Stimulated activated CD8-positive, alpha-beta memory T cell treated with anti-CD3 and anti-CD28 coated beads, Interleukin-7, amount 100 ng/mL, for 4 hours (primary cell): ENCODE results near the gene ZNF70.

Experiments
- DNase-seq, 2 donors: peaks; one replicate each; pipeline ENCODE4 v3.0.0-alpha.2; 2020; ENCODE audit warnings: low read depth in 2 of 2

Gene ZNF70

DNA sequence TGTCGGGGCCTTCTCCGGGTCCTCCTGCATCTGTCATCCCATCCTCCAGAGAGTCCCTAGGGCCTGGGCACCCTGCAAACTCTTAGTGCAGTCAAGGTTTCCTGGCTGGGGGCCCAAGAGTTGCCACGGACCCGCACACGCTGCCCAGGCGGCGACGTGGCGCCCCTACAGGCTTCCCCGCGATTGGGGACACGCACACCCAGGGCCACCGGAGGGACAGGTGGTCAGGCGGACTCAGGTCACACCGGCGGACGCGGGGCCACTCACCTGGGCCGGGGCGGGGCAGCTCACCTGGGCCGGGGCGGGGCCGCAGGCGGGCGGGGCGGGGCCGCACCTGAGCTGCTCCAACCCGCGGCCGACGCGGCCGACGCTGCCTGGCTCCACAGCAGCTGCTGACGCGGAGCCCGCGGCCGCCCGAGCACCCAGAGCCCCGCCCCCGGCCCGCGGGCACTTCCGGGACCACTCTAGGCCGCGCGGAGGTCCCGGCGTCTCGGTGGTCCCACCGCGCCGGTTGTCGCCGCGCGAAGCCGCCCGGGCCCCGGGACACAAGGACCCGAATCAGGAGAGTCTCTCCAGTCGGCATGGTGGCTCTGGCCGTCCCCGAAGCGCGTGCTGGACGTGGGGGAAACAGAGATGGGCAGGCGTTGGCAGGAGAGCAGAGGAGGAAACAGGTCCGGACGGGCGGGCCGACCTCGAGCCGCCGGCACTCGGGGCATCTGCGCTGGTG is at the start of gene ZNF70:
Gene ZNF70 (minus strand): TSS at position 399 of the 727 bp plus-strand sequence. CDS start 5,972 bp downstream, outside the sequence.
- peak; percentile 62 to 86 for DNase-seq

DNA sequence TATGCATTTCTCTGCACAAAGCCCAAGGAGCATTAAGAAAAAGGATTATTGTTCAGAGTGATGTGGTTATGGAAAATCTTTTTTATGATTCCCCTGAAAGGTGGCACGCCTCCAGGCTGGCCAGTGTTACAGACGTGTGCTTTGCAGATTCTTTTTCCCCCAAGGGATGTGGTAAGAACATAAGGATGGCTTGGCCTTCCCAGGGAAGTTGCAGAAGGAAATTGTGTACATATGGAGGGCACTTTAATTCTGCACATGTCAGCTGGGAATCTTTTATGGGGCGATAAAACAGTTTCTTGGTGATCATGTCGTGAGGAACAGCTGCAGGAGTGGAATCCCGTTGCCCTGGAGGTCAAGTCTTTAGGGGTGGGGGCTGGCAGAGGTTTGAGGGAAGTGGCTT is 45.5 kb upstream of the ZNF70 start:
- no peak for DNase-seq

DNA sequence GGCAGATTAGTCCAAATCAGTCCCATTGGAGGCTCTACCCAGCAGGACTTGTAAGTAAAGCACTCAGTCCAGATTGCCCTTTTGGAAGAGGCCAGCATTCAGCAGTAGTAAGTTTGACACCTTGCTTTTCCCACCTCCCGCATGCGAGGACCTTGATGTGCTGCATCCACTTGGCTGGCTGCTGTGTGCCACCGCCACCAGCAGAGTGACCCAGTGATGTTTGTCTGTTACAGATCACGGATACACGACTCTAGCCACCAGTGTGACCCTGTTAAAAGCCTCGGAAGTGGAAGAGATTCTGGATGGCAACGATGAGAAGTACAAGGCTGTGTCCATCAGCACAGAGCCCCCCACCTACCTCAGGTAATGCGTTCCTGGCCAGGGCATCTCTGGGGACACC is 42.4 kb upstream of the ZNF70 start:
- DNase-seq: no peak

DNA sequence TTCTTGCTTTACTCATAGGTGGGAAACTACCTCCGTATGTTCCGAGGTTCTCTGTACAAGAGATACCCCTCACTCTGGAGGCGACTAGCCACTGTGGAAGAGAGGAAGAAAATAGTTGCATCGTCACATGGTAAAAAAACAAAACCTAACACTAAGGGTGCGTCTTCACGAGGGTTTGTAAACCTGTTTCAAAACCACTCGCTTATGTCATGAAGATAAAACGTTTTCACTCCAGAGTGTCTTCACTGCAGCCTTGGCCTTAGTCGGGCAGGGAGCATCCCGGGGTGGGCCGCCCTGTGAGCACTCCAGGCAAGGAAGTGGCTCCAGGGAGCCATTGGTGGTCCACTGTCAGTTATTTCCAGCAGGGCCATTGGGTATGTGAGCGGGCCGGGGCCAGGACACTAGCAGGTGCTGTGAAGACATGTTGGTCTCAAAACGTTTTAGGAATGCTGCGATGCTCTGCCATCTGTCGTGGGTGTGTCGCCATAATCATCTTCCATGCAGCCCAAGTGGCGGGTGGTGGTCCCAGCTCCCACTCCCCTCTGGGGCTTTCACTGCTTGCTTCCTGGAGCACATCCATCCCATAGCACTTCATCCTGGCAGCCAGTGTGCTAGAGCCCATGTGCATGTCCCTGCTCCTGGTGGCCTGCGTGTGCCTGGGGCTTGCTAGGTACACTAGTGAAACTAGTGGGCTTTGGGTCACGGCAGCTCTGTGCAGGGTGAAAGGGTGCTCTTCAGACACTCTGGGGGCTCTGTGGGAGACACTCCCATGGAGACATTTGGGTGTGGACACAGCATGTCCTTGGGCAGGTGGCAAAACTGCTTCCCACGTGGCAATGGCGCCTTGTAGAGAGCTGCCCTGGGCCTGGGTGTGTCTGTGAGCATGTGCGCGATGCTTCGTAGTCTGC is 41.1 kb upstream of the ZNF70 start:
- no peak for DNase-seq

DNA sequence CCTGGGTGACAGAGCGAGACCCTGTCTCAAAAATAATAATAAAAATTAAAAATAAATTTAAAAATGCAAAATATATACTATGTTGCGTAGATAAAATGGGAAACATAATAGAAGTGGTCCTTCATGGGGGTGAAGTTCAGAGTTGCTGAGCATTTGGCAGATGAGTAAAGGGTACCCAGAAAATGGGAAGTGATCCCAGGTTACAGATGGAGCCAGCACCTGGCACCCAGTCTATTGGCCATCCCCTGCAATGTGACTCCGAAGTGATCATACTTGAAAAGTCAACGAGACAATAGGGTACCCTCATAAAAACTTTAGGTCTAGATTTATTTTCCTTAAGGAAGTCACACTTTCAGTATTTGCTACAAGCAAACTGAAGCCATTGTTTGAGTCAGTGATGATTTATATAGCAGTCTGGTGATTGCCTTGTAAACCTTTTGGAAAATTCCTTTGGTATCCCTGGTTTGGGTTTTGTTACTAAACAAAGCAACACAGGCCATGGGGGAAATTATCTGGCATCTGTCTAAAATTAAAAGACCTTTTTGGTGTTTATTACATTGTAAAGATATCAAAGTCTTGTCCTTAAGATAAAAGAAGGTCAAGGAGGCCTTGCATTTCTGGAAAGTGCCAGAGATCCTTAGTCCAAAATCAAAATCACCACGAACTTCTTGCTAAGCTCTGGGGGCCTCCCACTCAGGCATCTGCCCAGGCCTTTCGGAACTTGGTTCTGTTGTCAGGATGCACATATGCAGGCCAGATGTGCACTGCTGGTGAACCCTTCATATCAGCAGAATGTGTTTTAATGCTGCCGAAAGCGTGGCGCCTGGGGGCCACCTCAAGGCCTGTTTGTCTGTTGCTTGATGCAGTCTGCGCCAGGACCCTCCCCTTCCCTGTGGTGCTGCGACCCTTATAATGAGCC is 40.2 kb upstream of the ZNF70 start:
- DNase-seq: no peak

DNA sequence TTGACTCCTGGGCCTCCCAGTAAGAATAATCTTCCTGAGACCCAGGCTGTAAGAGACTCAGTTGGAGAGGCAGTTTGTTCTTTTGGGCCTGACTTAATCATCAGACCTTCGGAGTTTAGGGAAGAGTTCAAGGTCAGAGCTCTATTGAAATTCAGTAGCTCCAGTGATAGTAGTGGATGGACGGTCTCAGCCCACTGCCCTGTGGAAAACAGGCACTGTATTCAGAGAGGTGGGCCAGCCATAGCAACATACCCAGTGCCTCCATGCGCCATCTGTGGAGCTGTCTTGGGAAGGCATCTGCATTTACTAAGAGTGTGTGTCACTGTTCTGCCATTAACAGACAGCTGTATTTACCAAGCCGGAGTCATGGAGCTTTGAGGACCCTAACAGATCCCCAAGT is 38.7 kb upstream of the ZNF70 start:
- no peak for DNase-seq

DNA sequence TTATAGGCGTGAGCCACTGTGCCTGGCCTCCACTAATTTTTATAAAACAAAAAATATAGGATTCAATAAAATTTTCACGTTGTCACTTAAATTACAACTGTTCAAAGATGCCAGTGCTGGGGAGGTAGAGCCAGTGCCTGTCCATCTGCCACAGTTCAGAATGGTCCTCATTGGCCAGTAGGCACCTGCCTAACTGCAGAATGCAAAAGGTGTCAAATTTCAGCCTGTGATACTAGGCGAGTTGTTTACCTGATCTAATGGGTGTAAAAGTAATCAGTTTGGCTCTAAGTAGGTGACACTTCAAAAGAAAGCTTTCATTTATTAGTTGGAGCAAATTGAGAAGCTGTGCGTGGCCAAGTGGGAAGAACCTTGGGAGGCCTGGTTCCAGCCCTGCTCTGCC is 38.2 kb upstream of the ZNF70 start:
- DNase-seq: no peak

DNA sequence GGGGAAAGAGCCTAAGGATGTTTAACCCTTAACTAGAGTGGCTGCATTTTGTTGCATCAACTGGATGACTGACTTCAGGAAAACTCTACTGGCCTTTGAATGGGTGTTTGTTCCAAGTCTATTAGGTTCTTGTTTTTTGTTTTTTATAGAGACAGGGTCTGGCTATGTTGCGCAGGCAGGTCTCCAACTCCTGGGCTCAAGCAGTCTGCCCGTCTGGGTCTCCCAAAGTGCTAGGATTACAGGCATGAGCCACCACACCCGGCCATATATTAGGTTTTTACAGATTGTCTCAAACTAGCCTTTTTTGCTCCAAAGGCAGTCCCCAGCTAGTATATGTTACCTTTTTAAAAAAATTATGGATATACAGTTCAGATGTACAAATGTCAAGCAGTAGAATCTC is 37.0 kb upstream of the ZNF70 start:
- no peak for DNase-seq

GRCh38 chr22:23787600-23787896 is 36.6 kb upstream of the ZNF70 start:
- no peak for DNase-seq

GRCh38 chr22:23786752-23787599 is 36.1 kb upstream of the ZNF70 start, which contains the start of gene SMARCB1:
Gene SMARCB1 (plus strand): TSS chr22:23786966. CDS start chr22:23787170, 204 bp downstream.
- peak; percentile 72 to 82 for DNase-seq

- DNase-seq: no peak
Measured at GRCh38 chr22:23786261-23786710, 35.4 kb upstream of the ZNF70 start.

GRCh38 chr22:23784215-23784732 is 33.4 kb upstream of the ZNF70 start:
- no peak for DNase-seq

- DNase-seq: no peak
Measured at GRCh38 chr22:23783265-23784150, 32.6 kb upstream of the ZNF70 start.

DNA sequence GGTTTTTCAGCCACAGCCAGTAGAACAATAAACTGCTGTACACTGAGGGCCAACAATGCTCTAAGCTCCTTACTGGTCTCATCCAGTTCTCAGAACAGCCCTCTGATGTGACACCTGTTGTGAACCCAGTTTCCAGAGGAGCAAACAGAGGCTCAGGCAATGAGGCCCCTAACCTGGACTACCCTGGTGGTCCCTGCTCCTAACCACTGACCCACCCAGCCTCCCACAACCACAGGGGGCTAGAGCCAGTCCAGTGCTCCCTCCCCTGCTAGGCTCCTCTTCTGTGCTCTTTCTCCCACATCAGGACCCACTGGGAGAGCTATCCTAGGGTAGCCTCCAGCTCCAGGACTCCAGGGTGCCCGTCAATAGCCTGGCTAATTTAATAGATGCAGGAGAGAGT is 31.8 kb upstream of the ZNF70 start:
- no peak for DNase-seq

- no peak for DNase-seq
Measured at GRCh38 chr22:23782252-23782651, 31.3 kb upstream of the ZNF70 start.

GRCh38 chr22:23781511-23782183 is 30.7 kb upstream of the ZNF70 start:
- DNase-seq: no peak

DNA sequence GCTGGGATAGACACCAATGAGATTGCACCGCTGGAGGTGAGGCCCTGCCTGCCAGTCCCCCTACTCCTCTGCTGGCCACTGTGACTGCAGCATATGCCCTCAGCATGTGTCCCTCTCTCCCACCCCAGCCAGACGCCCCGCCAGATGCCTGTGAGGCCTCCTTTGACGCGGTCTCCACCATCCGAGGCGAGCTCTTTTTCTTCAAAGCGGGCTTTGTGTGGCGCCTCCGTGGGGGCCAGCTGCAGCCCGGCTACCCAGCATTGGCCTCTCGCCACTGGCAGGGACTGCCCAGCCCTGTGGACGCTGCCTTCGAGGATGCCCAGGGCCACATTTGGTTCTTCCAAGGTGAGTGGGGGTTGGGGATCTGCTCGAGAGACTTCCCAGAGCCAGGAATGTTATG is 30.2 kb upstream of the ZNF70 start:
- no peak for DNase-seq

DNA sequence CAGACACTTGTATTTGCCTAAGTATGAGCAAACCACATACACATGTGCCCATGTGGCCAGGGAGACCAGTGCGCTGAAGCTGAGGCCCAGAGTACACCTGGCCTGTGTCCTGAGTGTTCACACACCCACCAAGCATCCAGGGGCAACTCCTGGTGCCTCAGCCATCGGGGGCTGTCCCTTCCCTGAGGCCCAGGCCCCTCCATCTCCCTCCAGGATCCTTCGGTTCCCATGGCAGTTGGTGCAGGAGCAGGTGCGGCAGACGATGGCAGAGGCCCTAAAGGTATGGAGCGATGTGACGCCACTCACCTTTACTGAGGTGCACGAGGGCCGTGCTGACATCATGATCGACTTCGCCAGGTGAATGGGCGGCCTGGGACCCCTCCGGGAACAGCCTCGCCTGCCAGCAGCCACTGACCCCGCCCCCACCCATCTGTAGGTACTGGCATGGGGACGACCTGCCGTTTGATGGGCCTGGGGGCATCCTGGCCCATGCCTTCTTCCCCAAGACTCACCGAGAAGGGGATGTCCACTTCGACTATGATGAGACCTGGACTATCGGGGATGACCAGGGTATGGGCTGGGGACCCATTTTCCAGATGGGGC is 29.3 kb upstream of the ZNF70 start:
- DNase-seq: no peak

DNA sequence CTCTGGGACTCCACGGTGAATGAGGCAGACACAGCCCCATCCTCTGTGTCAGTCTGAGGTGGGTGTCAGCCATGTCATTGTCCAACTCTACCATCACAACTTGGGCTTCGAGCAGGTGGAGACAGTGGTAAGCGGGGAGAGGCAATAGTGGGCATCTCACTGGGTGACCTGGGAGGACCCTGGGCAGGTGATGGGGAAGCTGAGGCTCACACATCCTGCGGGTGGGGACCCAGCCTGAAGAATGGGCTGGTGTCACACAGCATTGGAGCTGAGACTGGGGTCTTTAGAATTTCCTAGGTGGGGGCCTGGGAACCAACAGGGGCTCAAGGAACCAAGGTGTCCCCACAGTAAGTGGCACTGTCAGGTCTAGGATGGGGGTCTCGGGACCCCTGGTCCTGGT is 28.8 kb upstream of the ZNF70 start:
- no peak for DNase-seq
